HG03521 (cell line): Measurements from ENCODE around the gene UGCG.
"Not testable (repeated sequence)": the region's sequence is repeated elsewhere in the genome, so short reads cannot be mapped to it uniquely, and the experiment has no call there.

Experiments
- ATAC-seq: cut with Tn5 transposase; IDR thresholded peaks from one replicate; pipeline ENCODE4 v1.9.1; 2021; ENCODE audit warnings: mild to moderate bottlenecking, moderate library complexity; ENCODE audit not compliant: unreplicated experiment

The UGCG gene

DNA sequence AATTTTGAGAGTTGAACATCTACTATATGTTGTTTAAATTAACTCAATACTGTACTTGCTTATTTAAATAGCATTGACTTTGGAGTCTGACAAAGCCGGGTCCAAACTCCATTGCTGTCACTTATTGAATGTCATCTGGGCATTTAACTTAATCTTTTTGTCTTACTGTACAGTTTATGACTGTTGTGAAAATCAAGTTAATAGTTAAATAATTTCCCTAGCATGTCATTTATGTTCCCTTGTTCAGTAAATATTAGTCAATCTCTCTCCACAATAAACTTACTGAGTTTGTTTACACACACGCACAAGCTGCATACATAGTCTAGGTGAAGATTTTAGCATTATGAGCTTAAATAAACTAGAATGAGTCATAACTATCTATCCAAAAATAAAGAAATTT lies 6.3 kb upstream of the UGCG start:
- no peak for ATAC-seq

DNA sequence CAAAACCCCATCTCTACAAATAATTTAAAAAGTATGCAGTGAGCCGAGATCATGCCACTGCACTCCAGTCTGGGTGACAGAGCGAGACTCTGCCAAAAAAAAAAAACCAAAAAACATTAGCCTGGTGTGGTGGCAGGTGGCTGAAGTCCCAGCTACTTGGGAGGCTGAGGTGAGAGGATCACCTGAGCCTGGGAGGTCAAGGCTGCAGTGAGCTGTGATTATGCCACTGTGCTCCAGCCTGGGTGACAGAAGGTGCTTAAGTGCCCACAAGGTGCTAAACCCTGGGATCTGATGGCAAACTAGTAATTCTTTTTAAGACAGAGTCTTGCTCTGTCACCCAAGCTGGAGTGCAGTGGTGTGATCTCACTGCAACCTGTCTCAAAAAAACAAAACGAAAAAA lies 5.7 kb upstream of the UGCG start:
- ATAC-seq, result not testable (repeated sequence)

DNA sequence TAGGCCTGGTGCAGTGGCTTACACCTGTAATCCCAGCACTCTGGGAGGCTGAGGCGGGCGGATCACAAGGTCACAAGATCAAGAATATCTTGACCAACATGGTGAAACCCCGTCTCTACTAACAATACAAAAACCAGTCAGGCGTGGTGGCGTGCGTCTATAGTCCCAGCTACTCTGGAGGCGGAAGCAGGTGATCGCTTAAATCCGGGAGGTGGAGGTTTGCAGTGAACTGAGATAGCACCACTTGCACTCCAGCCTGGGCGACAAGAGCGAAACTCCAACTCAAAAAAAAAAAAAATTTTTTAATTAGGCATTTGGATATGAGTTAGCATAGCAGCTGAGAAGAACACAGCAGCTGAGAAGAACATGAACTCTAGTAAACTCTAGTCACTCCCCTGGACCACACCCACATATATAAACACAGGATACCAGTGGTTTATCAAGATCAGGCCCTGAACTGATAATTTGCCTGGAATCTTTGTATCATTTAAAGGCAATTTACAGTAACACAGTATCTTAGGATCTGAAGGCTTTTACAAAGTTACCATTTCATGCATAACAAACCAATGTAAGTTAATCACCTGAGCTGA lies 4.6 kb upstream of the UGCG start:
- ATAC-seq, result peak; percentile 48

DNA sequence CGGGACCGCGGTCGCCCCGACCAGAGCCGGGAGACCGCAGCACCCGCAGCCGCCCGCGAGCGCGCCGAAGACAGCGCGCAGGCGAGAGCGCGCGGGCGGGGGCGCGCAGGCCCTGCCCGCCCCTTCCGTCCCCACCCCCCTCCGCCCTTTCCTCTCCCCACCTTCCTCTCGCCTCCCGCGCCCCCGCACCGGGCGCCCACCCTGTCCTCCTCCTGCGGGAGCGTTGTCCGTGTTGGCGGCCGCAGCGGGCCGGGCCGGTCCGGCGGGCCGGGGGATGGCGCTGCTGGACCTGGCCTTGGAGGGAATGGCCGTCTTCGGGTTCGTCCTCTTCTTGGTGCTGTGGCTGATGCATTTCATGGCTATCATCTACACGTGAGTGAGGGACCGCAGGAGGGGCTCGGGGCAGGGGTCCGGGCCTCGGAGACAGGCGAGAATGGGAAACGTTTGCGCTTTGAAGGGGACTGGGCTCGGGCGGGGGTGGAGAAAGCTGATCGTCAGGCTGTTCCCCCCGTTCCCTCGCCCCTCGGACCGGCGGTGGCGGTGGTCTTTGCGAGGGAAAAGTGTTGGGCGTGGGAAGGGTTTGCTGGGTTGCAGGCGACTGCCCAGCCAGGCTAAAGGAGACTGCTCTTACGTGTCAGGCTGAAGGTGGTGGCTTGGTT lies 457 bp downstream of the UGCG start:
- ATAC-seq, result peak; percentile 32

DNA sequence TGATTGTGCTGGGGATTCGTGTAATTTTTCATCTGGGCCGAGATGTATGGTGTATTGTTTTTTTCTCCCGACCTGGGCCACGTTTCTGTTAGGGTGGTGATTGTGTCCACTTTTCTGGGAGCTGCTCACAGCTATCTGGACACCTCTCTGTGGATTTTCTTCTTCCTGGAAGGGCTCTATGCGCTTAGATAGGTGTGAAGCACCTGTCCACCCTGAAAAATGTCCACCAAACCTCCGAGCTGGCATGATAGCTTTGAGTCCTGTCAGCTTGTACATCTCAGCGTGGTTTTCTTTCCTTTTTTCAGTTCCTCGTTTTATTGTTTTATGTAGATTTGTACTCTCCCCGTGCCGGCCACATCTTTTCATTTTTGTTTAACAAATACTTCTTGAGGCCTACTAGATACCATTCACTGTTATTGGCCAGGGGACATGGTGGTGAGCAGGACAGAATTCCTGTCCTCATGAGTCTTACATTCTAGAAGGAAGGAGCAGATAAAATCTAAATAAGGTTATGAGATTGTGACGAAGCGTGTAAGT lies 1.1 kb downstream of the UGCG start:
- ATAC-seq, result peak; percentile 19

DNA sequence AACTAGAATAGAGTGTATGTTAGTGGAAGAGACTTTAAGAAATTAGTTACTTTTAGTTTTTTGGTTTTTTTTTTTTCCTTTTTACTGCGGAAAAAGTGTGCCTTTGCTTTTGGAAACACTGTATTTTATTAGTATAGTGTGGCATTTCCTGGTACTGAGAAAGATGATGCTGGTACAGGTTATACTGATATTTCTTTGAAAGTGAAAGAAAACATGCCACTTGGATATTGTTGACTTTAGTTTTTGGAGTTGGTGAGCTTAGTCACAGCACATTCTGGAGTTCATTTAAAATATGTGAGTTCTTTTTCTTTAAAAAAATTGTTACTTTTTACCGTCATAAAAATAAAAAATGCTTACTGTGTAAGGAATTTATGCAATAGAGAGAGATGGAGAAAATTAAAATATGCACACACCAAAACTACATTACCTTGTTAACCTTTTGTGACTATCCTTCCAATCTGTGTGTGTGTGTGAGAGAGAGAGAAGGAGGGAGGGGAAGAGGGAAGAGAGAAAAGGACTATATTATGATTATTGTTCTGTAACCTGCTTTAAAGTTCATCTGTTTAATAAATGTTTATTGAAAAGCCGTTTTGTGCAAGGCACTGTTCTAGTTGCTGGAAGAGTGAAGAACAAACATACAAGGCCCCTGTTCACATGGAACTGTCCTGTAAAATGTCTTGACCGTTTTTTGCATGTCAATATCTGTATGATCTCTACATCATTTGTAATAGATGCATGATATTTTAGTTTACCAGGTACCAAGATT lies 1.9 kb downstream of the UGCG start:
- ATAC-seq, result no peak

DNA sequence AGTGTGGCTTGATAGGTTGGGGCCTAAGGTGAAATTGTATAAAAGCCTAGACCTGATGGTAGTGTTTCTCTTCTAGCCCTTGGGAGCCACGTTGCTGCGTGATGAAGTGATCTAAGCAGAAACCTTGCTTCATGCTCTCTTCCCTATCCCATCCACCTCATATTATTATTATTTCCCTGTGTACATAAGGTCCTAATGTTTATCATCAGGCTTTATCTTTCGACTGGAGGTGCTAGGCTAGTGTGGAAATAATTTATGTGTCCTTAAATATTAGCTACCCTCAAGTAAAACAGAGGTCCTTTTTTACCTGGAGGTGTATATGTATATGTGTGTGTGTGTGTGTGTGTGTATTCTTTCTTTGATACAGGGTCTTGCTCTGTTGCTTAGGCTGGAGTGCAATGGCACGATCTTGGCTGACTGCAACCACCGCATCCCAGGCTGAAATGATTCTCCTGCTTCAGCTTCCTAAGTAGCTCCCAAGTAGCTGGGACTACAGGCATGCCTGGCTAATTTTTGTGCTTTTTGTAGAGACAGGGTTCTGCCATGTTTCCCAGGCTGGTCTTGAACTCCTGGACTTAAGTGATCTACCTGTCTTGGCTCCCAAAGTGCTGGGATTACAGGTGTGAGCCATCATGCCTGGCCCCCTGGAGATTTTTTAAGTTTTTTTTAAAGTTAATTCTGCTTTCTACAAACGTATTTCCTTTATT lies 3.7 kb downstream of the UGCG start:
- ATAC-seq, result no peak

DNA sequence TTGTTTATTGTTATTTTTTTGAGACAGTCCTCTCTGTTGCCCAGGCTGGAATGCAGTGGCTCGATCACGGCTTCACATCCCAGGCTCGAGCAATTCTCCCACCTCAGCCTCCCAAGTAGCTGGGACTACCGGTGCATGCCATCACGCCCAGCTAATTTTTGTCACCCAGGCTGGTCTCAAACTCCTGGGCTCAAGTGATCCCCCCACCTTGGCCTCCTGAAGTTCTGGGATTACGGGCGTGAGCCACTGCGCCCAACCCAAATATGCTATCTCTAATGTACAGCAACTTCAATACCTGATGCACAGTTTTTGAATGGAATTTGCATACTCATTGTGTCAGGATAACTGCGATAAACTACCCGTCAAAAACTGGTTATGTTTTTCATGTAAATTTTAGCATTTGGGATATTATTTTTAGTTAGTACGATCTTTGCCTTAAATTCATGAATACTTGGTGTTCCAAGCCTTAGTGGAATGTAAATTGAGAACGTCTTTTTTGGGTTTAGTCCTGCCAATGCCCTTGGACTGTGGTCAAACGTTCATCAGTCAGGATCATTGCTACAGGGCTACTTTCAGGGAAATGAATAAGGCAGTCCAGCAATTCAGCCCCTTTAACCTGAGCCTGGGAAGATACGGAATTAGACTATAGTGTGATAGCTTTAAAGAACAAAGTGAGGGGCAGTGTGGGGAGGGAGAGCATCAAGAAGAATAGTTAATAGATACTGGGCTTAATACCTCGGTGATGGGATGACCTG lies 4.4 kb downstream of the UGCG start:
- no peak for ATAC-seq

DNA sequence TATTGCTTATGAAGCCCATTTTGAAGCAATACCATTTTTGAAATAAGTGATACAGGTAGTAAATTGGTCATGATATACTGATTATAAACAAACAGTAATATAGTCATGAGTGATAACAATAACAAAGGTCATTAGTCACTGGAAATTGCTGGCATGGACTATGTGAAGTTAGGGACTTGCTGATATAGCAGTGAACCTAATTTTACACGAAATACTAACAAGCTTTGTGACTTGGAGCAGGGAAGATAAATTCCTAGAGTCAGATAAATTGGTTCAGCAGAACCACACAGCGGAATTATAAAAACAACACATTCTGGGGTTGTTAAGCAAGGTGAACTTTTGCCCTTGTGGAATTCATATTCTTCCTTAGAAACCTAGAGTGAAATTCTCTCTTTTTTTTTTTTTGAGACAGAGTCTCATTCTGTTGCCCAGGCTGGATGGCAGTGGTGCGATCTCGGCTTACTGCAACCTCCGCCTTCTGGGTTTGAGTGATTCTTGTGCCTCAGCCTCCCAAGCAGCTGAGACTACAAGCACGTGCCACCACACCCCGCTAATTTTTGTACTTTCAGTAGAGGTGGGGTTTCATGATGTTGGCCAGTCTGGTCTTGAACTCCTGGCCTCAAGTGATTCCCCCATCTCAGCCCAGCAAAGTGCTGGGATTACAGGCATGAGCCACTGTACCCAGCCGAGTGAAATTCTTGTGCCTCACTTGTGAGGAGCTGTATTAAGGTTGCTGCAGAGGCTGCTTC lies 6.0 kb downstream of the UGCG start:
- no peak for ATAC-seq

DNA sequence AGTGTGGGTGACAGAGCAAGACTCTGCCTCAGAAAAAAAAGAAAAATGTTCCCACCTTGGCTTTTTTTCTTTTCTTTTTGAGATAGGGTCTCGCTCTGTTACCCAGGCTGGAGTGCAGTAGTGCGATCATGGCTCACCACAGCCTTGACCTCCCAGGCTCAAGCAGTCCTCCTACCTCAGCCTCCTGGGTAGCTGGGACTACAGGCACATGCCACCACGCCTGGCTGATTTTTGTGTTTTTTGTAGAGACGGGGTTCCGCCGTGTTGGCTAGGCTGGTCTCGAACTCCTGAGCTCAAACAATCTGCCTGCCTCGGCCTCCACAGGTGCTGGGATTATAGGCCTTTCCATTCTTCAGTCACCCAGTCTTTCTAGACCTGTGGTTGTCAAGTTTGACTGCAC lies 6.9 kb downstream of the UGCG start:
- not testable (repeated sequence) for ATAC-seq

DNA sequence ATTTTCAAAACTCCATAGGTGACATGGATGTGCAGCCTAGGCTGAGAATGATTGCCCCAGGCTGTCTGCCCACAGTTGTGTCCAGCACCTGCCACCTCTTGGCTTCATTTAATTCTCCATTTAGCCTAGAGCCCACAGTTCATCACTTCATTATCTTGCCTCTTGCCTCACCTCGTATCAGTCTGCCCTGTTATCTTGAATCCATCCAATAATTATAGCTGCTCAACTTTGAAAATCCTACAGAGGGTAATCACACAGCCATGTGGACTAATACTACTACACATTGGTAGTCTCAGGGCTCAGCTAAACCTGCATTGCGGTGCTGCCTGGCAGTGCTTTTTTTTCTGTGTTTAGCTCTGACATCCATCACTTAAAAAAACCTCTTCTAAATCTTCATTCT lies 7.4 kb downstream of the UGCG start:
- no peak for ATAC-seq

DNA sequence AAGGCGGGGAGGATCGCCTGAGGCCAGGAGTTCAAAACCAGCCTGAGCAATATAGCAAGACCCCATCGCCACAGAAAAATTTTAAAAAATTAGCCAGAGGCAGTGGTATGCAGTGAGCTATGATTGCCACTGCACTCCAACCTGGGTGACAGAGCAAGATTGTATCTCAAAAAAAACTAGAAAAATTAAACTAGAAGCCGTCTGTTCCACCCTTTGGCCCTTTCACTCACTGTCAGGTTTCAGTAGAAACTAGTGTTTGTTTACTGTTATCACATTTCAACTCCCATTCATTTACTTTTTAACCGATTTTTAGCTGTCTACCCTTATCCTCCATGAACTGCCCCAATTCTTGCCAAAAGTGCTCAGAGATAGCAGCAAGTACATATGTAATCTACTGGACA lies 8.3 kb downstream of the UGCG start:
- no peak for ATAC-seq

DNA sequence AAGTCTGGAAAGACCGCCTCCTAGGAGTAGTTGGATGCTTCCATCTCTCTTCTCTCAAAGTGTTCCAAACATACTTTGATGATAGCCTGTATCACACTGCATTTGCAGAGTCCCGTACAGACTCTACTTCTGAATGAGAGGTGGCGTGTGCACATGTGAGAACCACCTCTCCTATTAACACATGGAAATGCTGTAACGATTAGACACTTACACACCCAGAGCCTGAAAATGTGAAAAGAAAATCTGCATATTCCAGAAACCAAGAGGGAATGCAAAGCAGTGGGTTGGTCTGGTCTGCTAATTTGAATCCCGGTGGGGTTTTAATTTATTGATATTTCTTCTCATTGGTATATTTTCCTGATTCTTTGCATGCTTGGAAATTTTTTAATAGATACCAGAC lies 10.5 kb downstream of the UGCG start:
- ATAC-seq, result no peak

DNA sequence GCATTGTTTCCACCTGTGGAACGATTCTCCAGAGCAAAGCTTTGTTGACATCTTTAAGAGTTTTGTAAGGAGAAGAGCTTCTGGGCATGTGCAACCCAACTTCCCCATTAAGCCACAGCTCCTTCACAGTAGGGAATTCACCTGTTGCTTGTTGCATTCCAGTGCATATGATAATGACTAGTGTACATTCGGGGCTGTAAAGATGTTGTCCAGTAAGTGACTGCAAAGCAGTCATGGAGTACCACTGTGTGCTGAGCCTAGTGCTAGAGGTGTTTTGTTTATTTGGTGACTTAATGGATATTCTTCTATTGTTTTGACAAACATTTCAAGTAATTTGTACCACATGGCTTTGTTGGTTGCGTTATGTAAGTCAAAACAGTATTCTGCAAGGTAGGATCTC lies 12.8 kb downstream of the UGCG start:
- ATAC-seq, result no peak

DNA sequence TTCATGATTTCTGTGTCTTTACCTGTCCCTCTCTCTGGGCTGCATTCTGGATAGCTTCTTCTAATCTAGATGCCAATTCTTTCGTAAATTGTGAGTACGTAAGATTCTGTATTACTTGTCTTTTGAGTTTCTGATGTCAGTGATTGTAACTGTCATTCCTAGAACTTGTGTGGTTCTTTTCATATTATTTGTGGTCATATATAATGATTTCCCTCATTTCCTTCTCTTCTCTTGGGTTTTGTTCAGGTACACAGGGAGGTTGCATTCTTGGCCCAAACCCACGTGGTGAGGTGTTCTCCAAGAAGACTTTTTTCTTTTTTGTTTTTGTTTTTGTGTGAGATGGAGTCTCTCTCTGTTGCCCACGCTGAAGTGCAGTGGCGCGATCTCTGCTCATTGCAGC lies 13.8 kb downstream of the UGCG start:
- ATAC-seq, result no peak

DNA sequence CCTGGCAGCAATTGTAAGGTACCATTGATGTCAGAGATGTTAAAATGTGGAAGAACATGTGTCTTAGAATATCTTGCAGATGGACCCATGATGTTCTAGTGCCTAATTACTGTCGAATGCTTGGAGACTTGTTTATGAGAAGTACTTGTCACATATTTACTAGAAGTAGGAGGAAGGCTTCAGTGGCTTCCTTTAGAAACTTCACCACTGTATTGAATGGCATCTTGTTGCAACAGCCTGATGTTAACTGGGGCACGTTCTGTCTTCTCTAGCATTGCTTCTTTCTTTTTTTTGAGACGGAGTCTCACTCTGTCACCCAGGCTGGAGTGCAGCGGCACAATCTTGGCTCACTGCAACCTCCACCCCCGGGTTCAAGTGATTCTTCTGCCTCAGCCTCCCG lies 16.5 kb downstream of the UGCG start:
- ATAC-seq, result no peak

DNA sequence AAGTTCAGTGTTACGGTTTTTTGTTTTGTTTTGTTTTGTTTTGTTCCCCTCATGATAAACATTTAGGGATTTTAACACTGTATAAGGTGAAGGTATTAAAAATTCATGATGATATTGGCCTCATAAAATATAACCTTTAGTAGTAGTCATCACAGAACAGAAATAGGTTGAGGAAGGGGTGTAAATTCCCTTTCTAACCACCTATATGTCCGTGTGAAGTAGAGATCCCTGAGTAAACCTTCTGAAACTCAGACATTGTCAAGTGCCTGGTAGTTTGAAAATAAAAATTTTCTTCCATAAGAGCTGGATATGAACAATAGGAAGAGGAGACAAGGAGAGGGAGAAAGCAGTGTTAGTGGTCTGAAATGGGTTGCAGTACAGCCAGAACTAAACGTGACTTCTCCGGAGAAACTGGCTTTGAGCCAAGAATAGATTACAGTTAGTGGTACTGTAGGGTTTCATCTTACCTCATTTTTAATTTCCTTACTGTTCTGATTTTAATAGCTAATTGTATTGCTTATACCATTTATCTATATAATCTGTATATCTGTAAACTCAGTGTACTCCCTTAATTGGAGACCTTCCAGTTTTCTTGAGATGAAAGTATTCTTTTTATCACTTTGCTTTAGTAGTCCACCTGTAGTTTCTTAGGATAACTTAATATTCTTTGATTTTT lies 18.3 kb downstream of the UGCG start:
- no peak for ATAC-seq

DNA sequence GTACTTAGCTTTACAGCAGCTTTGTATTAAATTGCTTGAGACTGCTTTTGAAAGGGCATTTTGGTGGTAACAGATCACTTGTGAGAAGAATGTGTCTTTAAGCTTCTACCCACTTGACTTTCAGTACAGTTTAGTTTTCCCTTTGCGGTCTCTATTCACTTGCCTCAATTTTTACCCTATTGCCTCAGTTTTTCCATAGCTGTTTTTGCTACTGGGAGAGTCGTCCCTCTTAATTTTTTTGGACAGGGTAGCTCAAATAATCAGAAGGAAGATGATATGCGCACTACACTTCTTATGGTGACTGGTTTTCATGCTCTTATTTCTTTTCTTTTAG lies 18.8 kb downstream of the UGCG start:
- no peak for ATAC-seq

DNA sequence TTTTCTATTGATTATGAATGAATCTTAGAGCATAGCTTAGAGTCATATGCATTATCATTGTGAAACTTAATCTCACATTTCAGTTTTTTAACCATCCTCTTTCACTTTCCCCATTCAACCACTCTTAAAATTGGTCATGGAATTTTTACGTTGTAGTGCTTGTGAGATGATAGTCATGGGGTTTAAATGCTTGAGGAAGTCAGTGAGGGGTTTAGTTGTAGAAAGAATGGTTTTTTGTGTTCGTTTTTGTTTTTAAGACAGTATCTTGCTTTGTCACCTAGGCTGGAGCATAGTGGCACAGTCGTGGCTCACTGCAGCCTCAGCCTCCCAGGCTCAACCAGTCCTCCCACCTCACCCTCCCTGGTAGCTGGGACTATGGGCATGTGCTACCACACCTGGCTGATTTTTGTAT lies 19.6 kb downstream of the UGCG start:
- ATAC-seq, result peak; percentile 48

DNA sequence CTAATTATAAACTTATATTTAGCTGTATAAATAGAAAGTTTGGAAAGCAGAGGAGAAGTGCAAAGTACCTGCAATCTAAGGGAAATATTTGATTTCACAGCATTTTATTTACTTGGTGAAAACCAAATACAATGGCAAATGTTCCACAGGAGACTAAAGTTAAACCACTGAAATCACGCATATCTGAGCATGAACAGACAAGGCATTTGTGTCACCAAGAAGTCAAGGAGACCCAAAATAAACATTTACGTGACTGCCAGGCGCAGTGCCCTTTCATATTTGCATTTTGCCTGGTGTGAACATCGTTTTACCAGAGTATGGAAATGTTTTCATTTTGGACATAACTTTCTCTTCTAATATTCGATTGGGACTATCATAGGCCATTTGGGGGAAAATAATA lies 20.6 kb downstream of the UGCG start:
- no peak for ATAC-seq
